Kidney (tissue), 14 donors: ENCODE data around the gene DHDH. TPM values are rescaled to one million over a fixed set of nuclear protein-coding genes. Genes with fewer than 3 reads are reported as not detected.

Source experiments
- DNase-seq, 5 donors: peaks; one replicate each; pipeline ENCODE4 v3.0.0-alpha.2; 2013 to 2020
- FAIRE-seq: peaks from 2 replicates; lab custom pipeline; 2012; peaks lifted over from hg19 to GRCh38; lab: Jason Lieb, UNC
- H3K27ac ChIP-seq, 2 donors: one replicate each; pipeline ENCODE4 v1.7.0; 2013; ENCODE audit warnings: low read depth in 2 of 2, low read length in 2 of 2, inconsistent platforms in 1 of 2
- H3K27me3 ChIP-seq: one replicate; pipeline ENCODE4 v1.7.1; 2013; ENCODE audit warnings: low read length, inconsistent platforms; ENCODE audit not compliant: control insufficient read depth, insufficient read depth
- H3K36me3 ChIP-seq, 3 donors: one replicate each; pipeline versions ENCODE4 v1.7.0 to v1.7.1; 2013; ENCODE audit warnings: low read length in 3 of 3, control low read depth in 1 of 3, inconsistent platforms in 1 of 3; ENCODE audit not compliant: insufficient read depth in 3 of 3, control insufficient read depth in 2 of 3
- H3K4me1 ChIP-seq, 3 donors: one replicate each; pipeline versions ENCODE4 v1.7.0 to v1.7.1; 2013; ENCODE audit warnings: low read length in 3 of 3, inconsistent platforms in 1 of 3, low read depth in 1 of 3; ENCODE audit not compliant: control insufficient read depth in 2 of 3, insufficient read depth in 2 of 3
- H3K4me3 ChIP-seq, 3 donors: one replicate each; pipeline versions ENCODE4 v1.7.0 to v1.8.1; 2013; ENCODE audit warnings: low read length in 3 of 3, control low read depth in 1 of 3, inconsistent platforms in 1 of 3
- H3K9ac ChIP-seq, 3 donors: one replicate each; pipeline versions ENCODE4 v1.7.0 to v1.7.1; 2013; ENCODE audit warnings: low read length in 3 of 3, control low read depth in 1 of 3, inconsistent platforms in 1 of 3
- H3K9me3 ChIP-seq, 3 donors: one replicate each; pipeline versions ENCODE4 v1.7.0 to v1.7.1; 2013; ENCODE audit warnings: low read length in 3 of 3, control low read depth in 1 of 3, inconsistent platforms in 1 of 3; ENCODE audit not compliant: control insufficient read depth in 2 of 3, insufficient read depth in 1 of 3
- intact Hi-C: fragments of 100-400 bp; cut with DNase I; formaldehyde crosslinking; loops from one replicate; pipeline ENCODE4 v1.11.1; 2022
- polyA plus RNA-seq: library from polyadenylated mRNA; stranded (reverse); fragments of 350-450 nt; fragmentation: Illumina TruSeq; extraction: RNeasy Lipid Tissue Mini Kit (QIAGEN cat#74804); gene quantifications from one replicate; pipeline ENCODE4 v1.2.3, GENCODE V29; 2014; ENCODE audit warnings: low read depth, low replicate concordance; ENCODE audit not compliant: insufficient read depth
- total RNA-seq: library from RNA; stranded (reverse); fragmentation: NEBNext Ultra II Directional; extraction: Animal tissue kit (Norgen Biotek cat#: 25700); gene quantifications from one replicate; pipeline ENCODE4 v1.2.1, GENCODE V29; 2021
- TF ChIP-seq, protein P1 (sequence below): IDR thresholded peaks from 3 replicates; pipeline ENCODE4 v1.5.1; 2012; ENCODE audit warnings: mild to moderate bottlenecking, moderate library complexity, borderline replicate concordance; ENCODE audit not compliant: insufficient read depth; ENCODE audit errors: extremely low read depth
- donor health status: control.
- donor health status: control.
- donor health status: control.
- donor health status: control.
- donor health status: control.
- donor health status: DM: yes; HTN: yes; CAD: no.
- donor health status: Normal renal cell carcinoma (clear cell type).

DHDH gene
- total and polyA plus RNA-seq, 2 donors from 2014 or later: 0.60 to 26.3 TPM

DNA sequence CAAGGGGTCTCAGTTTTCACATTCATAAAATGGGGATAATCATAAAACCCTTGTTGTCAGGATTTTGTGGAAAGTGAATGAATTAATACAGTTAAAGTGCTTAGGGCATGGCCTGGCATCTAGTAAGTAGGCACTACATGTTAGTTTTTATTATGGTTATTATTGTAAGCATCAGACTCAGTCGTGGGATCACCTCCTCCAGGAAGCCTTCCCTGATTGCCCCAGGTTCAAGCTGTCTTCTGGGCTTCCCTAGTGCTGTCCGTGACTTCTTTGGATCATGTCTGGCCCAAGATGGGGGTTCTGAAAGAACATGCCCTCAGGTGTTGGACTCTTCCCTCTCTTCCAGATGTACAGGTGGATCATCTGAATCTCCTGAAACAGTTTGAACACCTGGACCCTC, 22.7 kb upstream of the DHDH start:
- TF ChIP-seq, protein P1, sequence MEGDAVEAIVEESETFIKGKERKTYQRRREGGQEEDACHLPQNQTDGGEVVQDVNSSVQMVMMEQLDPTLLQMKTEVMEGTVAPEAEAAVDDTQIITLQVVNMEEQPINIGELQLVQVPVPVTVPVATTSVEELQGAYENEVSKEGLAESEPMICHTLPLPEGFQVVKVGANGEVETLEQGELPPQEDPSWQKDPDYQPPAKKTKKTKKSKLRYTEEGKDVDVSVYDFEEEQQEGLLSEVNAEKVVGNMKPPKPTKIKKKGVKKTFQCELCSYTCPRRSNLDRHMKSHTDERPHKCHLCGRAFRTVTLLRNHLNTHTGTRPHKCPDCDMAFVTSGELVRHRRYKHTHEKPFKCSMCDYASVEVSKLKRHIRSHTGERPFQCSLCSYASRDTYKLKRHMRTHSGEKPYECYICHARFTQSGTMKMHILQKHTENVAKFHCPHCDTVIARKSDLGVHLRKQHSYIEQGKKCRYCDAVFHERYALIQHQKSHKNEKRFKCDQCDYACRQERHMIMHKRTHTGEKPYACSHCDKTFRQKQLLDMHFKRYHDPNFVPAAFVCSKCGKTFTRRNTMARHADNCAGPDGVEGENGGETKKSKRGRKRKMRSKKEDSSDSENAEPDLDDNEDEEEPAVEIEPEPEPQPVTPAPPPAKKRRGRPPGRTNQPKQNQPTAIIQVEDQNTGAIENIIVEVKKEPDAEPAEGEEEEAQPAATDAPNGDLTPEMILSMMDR: no peak
- Histone ChIP-seq H3K4me3 (no peak overlapping the region), H3K27me3 (no peaks in the 10 kb centered on the region), H3K27ac (no peak overlapping the region), H3K9me3 (no peaks in the 10 kb centered on the region), H3K36me3 (peaks cover 15 to 43% (median 23%) of the 10 kb centered on the region in 3 donors), H3K9ac (no peak overlapping the region), H3K4me1 (peaks cover 0 to 5% (median 3%) of the 10 kb centered on the region in 3 donors)
- FAIRE-seq (no peak), DNase-seq (no peak)
- intact Hi-C loops: no loop called here

DNA sequence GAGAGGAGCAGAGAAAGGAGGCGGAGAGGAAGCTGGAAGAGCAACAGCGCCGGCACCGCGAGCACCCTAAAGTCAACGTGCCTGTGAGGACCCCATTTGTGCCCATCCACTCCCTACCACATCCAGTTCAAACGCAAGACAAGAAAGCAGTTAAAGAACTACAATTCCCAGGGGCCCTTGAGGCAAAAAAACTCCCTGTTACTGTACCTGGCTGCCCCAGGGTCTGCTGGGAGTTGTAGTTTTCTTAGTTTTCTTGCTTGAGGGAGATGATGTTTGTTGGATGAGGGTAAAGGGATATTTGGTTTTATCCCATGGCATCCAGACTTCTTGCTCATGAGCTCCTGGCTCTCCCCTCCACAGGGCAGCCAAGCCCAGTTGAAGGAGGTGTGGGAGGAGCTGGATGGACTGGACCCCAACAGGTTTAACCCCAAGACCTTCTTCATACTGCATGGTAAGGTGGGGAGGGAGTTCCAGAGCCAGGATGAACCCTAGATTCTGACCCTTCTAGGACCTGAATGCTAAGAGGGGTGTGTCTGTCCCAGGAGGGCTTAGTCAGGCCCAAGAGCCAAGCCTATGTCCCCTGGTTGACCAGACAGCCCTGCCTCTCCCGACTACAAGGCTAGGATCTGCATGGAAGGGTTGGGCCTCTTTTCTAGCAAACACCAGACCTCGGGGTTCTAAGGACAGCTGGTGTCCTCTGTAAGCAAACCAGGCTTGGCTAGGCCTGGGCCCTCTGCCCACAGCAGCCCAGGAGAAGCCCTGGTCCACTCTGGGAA, 20.2 kb upstream of the DHDH start:
- no peak overlapping the region for H3K9ac ChIP-seq
- H3K4me3 ChIP-seq: no peak overlapping the region
- intact Hi-C loops: no loop called here
- H3K36me3 ChIP-seq: peaks cover 13 to 48% (median 24%) of the 10 kb centered on the region in 3 donors
- H3K4me1 ChIP-seq: peaks cover 0 to 4% (median 3%) of the 10 kb centered on the region in 3 donors
- TF ChIP-seq, protein P1: no peak
- FAIRE-seq: no peak
- H3K27me3 ChIP-seq: no peaks in the 10 kb centered on the region
- H3K9me3 ChIP-seq: no peaks in the 10 kb centered on the region
- DNase-seq: no peak
- no peak overlapping the region for H3K27ac ChIP-seq

DNA sequence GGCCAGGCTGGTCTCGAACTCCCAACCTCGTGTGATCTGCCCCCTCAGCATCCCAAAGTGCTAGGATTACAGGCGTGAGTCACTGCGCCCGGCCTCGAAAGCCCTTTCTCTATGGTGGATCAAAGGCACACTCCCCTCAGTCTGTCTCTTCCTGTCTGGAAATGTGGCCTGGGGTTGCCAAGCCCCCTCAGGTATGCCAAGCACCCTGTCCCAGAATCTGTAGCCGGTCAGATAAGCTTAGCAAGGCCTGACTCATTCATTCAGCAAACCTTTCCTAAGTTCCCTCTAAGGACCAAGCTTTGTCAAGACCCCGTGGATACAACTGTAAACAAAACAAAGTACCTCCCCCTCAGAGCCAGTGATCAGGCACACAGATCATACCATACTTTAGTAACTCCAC, 19.3 kb upstream of the DHDH start:
- no peaks in the 10 kb centered on the region for H3K27me3 ChIP-seq
- H3K36me3 ChIP-seq: peaks cover 13 to 44% (median 24%) of the 10 kb centered on the region in 3 donors
- H3K27ac ChIP-seq: no peak overlapping the region
- no peak overlapping the region for H3K9ac ChIP-seq
- no peak for FAIRE-seq
- no peaks in the 10 kb centered on the region for H3K4me1 ChIP-seq
- DNase-seq: no peak
- H3K9me3 ChIP-seq: no peaks in the 10 kb centered on the region
- intact Hi-C loops: no loop called here
- no peak overlapping the region for H3K4me3 ChIP-seq
- TF ChIP-seq, protein P1: no peak
